Measurements from ENCODE around the gene PALLD.

- TF ChIP-seq, protein P1, sequence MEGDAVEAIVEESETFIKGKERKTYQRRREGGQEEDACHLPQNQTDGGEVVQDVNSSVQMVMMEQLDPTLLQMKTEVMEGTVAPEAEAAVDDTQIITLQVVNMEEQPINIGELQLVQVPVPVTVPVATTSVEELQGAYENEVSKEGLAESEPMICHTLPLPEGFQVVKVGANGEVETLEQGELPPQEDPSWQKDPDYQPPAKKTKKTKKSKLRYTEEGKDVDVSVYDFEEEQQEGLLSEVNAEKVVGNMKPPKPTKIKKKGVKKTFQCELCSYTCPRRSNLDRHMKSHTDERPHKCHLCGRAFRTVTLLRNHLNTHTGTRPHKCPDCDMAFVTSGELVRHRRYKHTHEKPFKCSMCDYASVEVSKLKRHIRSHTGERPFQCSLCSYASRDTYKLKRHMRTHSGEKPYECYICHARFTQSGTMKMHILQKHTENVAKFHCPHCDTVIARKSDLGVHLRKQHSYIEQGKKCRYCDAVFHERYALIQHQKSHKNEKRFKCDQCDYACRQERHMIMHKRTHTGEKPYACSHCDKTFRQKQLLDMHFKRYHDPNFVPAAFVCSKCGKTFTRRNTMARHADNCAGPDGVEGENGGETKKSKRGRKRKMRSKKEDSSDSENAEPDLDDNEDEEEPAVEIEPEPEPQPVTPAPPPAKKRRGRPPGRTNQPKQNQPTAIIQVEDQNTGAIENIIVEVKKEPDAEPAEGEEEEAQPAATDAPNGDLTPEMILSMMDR (IDR thresholded peaks at IDR 0.05), result no peak
- no peak for TF ChIP-seq POLR2A (IDR thresholded peaks at IDR 0.05)
Measured at GRCh38 chr4:168540503-168541265, 43.8 kb downstream of the PALLD start.
